Measurements from ENCODE around the gene NPRL2.
A peak's percentile ranks its signal among the peaks of the same experiment; 100 is the strongest.

Gene NPRL2

GRCh38 chr3:50373146-50374051, 22.8 kb upstream of the NPRL2 start:
- FAIRE-seq = no peak

GRCh38 chr3:50372349-50372748, 21.8 kb upstream of the NPRL2 start:
- no peak for FAIRE-seq

- no peak for FAIRE-seq
These were observed 20.6 kb upstream of the NPRL2 start for GRCh38 chr3:50371133-50371685.

- no peak for FAIRE-seq
These were observed 20.0 kb upstream of the NPRL2 start for GRCh38 chr3:50370594-50370993.

DNA sequence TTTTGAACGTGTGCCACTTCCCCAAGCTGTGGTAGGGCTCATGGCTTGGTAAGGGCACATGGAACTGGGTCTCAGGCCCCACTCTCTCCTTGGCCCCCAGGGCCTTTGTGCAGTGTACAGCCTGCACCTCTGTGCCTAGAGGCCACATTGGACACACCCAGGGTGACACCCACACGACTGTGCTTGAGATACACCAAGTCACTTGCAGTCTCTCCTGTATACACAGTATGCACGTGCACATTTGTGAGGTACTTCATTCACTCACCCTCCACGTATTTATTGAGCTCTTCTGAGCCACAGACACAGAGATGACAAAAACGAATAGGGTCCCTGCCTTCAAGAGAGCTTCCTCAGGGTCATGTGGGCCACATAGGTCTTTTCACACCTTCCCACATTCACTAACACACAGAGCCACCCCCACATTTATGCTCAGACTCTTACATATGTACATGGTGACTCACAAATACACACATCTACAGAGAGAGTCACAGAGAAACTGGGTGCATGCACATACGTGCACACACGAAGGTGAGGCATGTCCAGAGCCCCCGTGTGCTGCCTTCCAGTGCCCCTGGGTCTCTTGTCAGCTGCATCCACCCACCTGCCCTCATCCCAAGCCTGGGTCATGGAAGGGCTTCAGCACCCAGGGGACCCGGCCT, 18.6 kb upstream of the NPRL2 start:
- no peak for FAIRE-seq

DNA sequence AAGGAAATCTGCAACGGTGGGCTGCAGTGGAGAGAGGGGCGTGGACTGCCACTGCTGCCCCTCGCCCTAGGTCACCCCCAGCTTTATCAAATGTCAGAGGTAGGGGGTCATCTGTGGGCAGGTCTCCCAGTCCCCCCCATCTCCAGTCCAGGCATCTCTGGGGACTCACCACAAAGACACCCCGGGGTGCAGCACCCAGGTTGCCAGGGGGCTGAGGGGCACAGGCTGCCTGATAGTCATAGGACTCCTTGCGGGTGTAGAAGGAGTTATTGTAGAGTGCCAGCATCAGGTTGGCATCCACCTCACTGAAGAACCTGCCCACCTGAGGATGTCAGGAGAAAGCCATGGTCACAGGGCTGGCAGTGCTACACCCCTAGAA, 15.3 kb upstream of the NPRL2 start:
- no peak for FAIRE-seq

DNA sequence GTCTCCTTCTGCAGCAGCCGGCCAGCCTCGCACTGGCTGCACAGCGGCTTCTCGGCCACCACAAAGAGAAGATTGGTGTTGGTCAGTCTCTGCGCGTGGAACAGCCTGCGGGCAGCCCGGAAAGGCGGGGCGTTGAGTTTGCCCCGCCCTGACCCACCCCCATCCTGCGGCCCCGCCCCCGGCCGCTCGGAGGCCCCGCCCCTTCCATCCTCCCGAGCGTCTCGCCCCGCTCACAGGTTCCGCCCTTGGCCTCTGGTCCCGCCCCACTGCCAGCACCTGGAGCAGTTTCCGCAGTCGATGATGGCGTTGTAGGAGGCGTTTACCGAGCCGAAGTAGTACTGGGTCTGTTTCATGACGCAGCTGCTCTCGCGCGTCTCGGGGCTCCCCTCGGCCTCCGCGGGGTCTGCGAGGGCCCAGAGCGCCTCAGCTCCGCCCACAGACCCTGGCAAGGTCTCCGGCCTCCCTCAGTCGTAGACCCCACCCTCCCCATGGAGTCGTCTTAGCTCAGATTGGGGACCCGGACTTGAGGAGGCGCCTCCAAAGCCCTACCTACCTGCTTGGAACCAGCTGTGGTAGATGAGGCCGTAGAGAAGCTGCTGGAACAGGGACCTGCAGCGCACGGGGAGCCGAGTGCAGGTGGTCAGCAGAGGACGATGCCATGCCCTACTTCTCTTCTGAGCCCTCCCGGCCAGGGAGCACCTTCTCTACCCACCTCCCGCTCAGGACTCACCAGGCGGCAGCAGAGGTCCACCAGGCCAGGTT, 14.7 kb upstream of the NPRL2 start:
- FAIRE-seq = no peak

DNA sequence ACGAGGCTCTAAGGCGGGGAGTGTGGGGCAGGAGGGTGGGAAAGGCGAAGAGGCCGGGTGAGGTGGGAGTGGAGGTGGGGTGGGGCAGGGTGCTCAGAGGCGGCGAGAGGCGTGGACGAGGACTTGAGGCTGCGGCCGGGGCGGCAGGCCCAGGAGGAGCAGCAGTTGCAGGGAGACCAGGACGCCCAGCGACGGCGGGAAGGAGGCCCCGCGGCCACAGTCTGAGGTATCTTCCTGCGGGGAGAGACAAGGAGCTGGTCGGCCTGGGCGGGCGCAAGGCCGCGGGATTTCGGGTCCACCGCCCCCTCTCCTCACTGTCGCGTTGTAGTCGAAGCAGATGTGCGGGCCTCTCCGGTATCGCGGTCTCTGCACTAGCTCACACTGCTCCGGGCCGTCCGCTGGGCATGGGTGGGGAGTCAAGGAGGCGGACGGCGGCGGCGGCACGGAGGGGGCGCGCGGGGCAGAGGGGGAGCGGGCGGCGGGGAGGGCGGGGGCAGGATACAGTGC, 14.1 kb upstream of the NPRL2 start:
- FAIRE-seq = no peak

DNA sequence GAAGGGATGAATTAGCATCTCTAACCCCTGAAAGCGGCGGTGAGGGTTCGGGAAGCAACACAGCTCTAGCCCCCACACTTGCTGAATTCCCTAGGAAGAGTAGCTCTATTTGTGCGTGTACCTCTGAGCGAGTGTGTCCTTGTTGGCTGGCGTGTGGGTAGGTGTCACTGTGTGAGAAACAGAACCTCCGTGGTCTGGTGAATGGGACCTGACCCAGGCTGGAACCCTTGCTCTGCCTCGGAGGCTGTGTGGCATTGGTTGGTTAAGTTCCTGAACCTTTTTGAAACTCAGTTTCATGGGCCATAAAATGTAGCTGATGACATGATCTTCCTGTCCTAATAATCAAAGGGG, 9.2 kb upstream of the NPRL2 start:
- no peak for FAIRE-seq

GRCh38 chr3:50358911-50359759, 8.6 kb upstream of the NPRL2 start, which contains the start of gene TMEM115:
Gene TMEM115, minus strand, starts transcription at chr3:50359521. Its CDS starts 458 bp downstream, at chr3:50359063.
- peak; percentile 98 for FAIRE-seq

DNA sequence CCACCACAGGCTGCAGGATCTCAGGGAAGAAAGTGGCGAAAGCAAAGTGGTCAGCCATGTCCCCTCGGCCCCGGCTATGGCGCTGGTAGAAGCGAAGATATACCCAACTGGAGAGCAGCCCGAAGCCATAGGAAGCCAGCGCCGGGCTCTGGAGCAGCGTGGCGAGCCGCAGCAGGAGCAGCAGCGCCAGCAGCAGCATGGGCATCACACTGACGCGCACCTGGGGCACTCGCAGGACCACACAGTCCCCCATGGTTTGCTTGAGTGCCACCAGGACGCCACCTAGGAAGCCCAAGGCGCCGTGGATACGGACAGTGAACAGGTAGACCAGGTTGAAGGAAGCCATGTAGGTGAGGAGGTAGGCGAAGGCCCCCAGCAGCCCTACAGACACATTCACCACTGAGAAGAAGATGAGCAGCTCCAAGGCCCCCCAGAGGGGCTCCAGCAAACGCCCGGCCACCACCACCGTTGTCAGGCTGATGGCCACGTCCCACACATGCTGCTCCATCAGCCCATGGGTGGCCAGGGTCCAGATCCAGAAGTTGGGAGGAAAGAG, 7.9 kb upstream of the NPRL2 start:
- FAIRE-seq = no peak

GRCh38 chr3:50357481-50357880, 6.9 kb upstream of the NPRL2 start:
- no peak for FAIRE-seq

GRCh38 chr3:50356553-50356952, 6.0 kb upstream of the NPRL2 start:
- no peak for FAIRE-seq

- no peak for FAIRE-seq
These were observed 5.4 kb upstream of the NPRL2 start for GRCh38 chr3:50355829-50356552.

DNA sequence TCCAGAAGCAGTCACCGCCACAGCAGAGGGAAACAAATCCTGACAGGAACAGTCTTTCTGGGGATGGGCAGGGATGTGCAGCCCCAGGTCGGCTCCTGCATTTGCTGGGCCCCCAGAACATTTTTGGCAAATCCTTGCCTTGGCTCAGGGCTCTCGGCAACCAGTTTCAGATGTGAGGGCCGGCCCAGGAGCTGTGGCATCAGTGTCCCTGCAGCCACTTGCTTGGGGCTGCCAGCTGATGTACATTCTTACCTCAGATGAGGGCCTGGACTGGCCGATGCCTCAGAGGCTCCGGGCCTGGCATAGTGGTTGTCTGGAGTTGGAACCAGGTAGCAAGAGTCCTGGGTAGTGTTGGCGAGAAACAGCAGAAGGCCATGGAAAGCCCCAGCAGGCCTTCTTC, 4.3 kb upstream of the NPRL2 start:
- FAIRE-seq = no peak

DNA sequence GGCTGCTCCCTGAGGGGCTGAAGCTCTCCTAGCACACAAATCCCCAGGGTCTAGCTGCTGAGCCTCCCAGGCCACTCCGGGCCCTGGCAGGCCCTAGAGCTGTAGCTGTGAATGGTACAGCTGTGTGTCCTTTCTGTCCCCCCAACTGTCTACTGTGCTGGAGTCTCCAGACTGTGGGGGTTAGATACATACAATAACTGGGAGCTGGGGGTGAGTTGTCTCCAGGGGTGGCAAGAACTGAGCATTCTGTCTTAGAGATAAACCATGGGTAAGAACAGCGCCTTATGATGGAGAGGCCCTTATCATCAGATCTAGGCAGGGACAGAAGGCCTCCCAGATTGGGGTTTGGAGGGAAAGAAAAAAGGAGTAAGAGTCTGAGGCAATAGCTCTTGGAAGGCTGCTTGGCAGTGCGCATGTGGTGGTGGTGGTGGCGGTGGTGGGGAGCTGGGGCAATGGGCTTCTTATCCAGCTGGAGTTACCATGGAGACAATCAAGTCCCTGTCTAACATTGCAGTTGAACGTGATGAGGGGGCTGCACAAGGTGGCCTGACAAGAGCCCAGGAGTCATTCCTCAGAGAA, 3.7 kb upstream of the NPRL2 start:
- no peak for FAIRE-seq

GRCh38 chr3:50353245-50354004, 2.9 kb upstream of the NPRL2 start:
- no peak for FAIRE-seq

GRCh38 chr3:50352781-50353180, 2.2 kb upstream of the NPRL2 start:
- FAIRE-seq = no peak

DNA sequence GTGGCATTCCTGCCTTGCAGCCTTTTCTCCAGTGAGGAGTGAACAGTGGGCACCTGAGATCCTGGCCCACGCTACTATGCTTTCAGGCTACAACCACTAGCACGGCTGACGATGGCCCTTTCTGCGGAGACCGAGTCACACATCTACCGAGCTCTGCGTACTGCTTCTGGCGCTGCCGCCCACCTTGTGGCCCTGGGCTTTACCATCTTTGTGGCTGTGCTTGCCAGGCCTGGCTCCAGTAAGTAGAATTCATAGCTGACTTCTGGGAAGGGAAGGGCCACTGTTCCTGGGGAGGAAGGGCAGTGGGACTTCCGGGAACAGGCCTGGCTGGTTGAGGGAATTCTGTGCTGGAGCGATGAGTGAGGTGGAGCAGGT, 735 bp upstream of the NPRL2 start:
- FAIRE-seq = no peak

DNA sequence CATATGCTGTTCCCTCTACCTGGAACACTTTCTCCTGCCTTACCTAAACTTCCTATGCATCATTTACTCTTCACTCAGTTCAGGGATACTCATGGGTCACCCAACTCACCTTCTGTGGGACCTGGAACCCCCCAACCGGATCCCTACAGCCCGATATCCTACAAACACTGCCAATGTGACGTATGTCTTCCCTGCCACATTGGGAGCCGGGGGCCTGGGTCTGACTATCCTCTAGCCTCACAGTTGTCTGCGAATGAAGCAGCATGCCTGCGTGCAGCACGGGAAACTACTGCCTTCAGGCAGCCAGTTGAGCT, 405 bp downstream of the NPRL2 start:
- no peak for FAIRE-seq
